HepG2 (cell line): ENCODE results near the gene LBR. TPM values are rescaled to one million over a fixed set of nuclear protein-coding genes. Genes with fewer than 3 reads are reported as not detected.

ENCODE experiments used
- ARHGAP35 ChIP-seq: sonication (generic); formaldehyde crosslinking; IDR thresholded peaks from 2 replicates; pipeline ENCODE4 v1.9.0; 2022; ENCODE audit warnings: mild to moderate bottlenecking, inconsistent platforms, moderate library complexity, missing genetic modification reagents, borderline replicate concordance
- CBFB ChIP-seq: sonication (generic); formaldehyde crosslinking; IDR thresholded peaks from 2 replicates; pipeline ENCODE4 v1.4.0; 2020; ENCODE audit warnings: missing genetic modification reagents
- CREM ChIP-seq, 2 experiments: sonication (generic) in 1 of 2; formaldehyde crosslinking in 1 of 2; IDR thresholded peaks; 2 replicates each; pipeline versions ENCODE4 v1.4.0 to v1.6.1; 2016 to 2020; ENCODE audit warnings: antibody characterized with exemption in 1 of 2, mild to moderate bottlenecking in 1 of 2, missing genetic modification reagents in 1 of 2
- DBP ChIP-seq: sonication (generic); formaldehyde crosslinking; IDR thresholded peaks from 2 replicates; pipeline ENCODE4 v1.4.0; 2020; ENCODE audit warnings: missing genetic modification reagents; ENCODE audit errors: not compliant biosample characterization
- HIC2 ChIP-seq: sonication (generic); formaldehyde crosslinking; IDR thresholded peaks from 2 replicates; pipeline ENCODE4 v1.9.0; 2022; ENCODE audit warnings: low read depth, missing genetic modification reagents
- JUND ChIP-seq: sonication (generic); formaldehyde crosslinking; IDR thresholded peaks from 2 replicates; pipeline ENCODE4 v1.8.0; 2022; ENCODE audit warnings: mild to moderate bottlenecking, missing genetic modification reagents
- MBNL3 ChIP-seq: fragments of 250-450 bp; sonication (Bioruptor Pico); conservative IDR thresholded peaks from 2 replicates; pipeline ENCODE4 v1.8.0; 2022; ENCODE audit warnings: mild to moderate bottlenecking, inconsistent platforms
- ZBTB42 ChIP-seq: sonication (generic); formaldehyde crosslinking; IDR thresholded peaks from 2 replicates; pipeline ENCODE4 v1.5.0; 2020; ENCODE audit warnings: mild to moderate bottlenecking, missing genetic modification reagents
- ZMAT3 ChIP-seq: sonication (generic); formaldehyde crosslinking; conservative IDR thresholded peaks from 2 replicates; pipeline ENCODE4 v1.7.0; 2021; ENCODE audit warnings: missing genetic modification reagents
- ZNF124 ChIP-seq: sonication (generic); formaldehyde crosslinking; IDR thresholded peaks from 2 replicates; pipeline ENCODE4 v1.4.0; 2020; ENCODE audit warnings: missing genetic modification reagents
- ZNF674 ChIP-seq: sonication (generic); formaldehyde crosslinking; IDR thresholded peaks from 2 replicates; pipeline ENCODE4 v1.5.0; 2020; ENCODE audit warnings: low read depth, mild to moderate bottlenecking, missing genetic modification reagents
- ZNF747 ChIP-seq: sonication (generic); formaldehyde crosslinking; IDR thresholded peaks from 2 replicates; pipeline ENCODE4 v1.8.1; 2023; ENCODE audit warnings: missing genetic modification reagents, mild to moderate bottlenecking, borderline replicate concordance
- ZNF772 ChIP-seq: sonication (generic); formaldehyde crosslinking; IDR thresholded peaks from 2 replicates; pipeline ENCODE4 v1.5.0; 2020; ENCODE audit warnings: mild to moderate bottlenecking, missing genetic modification reagents
- polyA plus RNA-seq, 8 experiments: library from polyadenylated mRNA; depleted of rRNA in 3 of 8; stranded (reverse) in 7 of 8; unstranded in 1 of 8; fragments of >200 nt; fragmentation: Illumina TruSeq in 4 of 8; extraction: Trizol in 4 of 8; gene quantifications; 2 replicates each; pipeline versions ENCODE4 v1.2.1 to v1.2.3, GENCODE V29; 2011 to 2016; ENCODE audit warnings: low read depth in 4 of 8, missing spikeins in 1 of 8, mixed read lengths in 1 of 8; ENCODE audit not compliant: insufficient read depth in 1 of 8
- total RNA-seq, 5 experiments: library from RNA; depleted of rRNA; stranded (reverse); fragments of >200 nt; fragmentation: Illumina TruSeq; extraction: Trizol; gene quantifications; 2 replicates each; pipeline ENCODE4 v1.2.3, GENCODE V29; 2016; ENCODE audit warnings: low read depth in 1 of 5
- TF ChIP-seq, protein P1 (sequence below): sonication (generic); formaldehyde crosslinking; IDR thresholded peaks from 2 replicates; pipeline ENCODE4 v1.4.0; 2020; ENCODE audit warnings: missing genetic modification reagents, mild to moderate bottlenecking, borderline replicate concordance
- TF ChIP-seq, protein P2 (sequence below): IDR thresholded peaks from 2 replicates; pipeline ENCODE4 v1.6.1; 2016; ENCODE audit warnings: low read depth, missing genetic modification reagents, missing compliant biosample characterization
- TF ChIP-seq, protein P3 (sequence below): sonication (generic); formaldehyde crosslinking; IDR thresholded peaks from 2 replicates; pipeline ENCODE4 v1.5.0; 2020; ENCODE audit warnings: missing genetic modification reagents

The LBR gene
- total and polyA plus RNA-seq, 2 of the 13 experiments (the other 11 are each of a cell fraction or from before 2014, with no cell fraction given) = 38.9 to 76.7 TPM

- TF ChIP-seq HIC2 (CRISPR knock-in tag) (no peak), MBNL3 (CRISPR knock-in tag) (no peak), DBP (CRISPR knock-in tag) (no peak), ARHGAP35 (CRISPR knock-in tag) (no peak), ZBTB42 (CRISPR knock-in tag) (no peak), ZNF124 (CRISPR knock-in tag) (no peak), CREM (IDR thresholded peaks at IDR 0.05) (0 out of 2 replicates have a peak, but pooled peaks have one; percentile 25), CREM (CRISPR knock-in tag; IDR thresholded peaks at IDR 0.05) (no peak), CBFB (CRISPR knock-in tag) (no peak), ZNF674 (CRISPR knock-in tag) (no peak), ZMAT3 (CRISPR knock-in tag) (no peak), ZNF747 (0 out of 2 replicates have a peak, but pooled peaks have one; percentile 19), ZNF772 (CRISPR knock-in tag) (peak; percentile 78; the same call in 1 of the 2 replicates), JUND (CRISPR knock-in tag) (no peak)
- TF ChIP-seq, protein P1, sequence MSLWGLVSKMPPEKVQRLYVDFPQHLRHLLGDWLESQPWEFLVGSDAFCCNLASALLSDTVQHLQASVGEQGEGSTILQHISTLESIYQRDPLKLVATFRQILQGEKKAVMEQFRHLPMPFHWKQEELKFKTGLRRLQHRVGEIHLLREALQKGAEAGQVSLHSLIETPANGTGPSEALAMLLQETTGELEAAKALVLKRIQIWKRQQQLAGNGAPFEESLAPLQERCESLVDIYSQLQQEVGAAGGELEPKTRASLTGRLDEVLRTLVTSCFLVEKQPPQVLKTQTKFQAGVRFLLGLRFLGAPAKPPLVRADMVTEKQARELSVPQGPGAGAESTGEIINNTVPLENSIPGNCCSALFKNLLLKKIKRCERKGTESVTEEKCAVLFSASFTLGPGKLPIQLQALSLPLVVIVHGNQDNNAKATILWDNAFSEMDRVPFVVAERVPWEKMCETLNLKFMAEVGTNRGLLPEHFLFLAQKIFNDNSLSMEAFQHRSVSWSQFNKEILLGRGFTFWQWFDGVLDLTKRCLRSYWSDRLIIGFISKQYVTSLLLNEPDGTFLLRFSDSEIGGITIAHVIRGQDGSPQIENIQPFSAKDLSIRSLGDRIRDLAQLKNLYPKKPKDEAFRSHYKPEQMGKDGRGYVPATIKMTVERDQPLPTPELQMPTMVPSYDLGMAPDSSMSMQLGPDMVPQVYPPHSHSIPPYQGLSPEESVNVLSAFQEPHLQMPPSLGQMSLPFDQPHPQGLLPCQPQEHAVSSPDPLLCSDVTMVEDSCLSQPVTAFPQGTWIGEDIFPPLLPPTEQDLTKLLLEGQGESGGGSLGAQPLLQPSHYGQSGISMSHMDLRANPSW (CRISPR knock-in tag) = 0 out of 2 replicates have a peak, but pooled peaks have one; percentile 28
- TF ChIP-seq, protein P2, sequence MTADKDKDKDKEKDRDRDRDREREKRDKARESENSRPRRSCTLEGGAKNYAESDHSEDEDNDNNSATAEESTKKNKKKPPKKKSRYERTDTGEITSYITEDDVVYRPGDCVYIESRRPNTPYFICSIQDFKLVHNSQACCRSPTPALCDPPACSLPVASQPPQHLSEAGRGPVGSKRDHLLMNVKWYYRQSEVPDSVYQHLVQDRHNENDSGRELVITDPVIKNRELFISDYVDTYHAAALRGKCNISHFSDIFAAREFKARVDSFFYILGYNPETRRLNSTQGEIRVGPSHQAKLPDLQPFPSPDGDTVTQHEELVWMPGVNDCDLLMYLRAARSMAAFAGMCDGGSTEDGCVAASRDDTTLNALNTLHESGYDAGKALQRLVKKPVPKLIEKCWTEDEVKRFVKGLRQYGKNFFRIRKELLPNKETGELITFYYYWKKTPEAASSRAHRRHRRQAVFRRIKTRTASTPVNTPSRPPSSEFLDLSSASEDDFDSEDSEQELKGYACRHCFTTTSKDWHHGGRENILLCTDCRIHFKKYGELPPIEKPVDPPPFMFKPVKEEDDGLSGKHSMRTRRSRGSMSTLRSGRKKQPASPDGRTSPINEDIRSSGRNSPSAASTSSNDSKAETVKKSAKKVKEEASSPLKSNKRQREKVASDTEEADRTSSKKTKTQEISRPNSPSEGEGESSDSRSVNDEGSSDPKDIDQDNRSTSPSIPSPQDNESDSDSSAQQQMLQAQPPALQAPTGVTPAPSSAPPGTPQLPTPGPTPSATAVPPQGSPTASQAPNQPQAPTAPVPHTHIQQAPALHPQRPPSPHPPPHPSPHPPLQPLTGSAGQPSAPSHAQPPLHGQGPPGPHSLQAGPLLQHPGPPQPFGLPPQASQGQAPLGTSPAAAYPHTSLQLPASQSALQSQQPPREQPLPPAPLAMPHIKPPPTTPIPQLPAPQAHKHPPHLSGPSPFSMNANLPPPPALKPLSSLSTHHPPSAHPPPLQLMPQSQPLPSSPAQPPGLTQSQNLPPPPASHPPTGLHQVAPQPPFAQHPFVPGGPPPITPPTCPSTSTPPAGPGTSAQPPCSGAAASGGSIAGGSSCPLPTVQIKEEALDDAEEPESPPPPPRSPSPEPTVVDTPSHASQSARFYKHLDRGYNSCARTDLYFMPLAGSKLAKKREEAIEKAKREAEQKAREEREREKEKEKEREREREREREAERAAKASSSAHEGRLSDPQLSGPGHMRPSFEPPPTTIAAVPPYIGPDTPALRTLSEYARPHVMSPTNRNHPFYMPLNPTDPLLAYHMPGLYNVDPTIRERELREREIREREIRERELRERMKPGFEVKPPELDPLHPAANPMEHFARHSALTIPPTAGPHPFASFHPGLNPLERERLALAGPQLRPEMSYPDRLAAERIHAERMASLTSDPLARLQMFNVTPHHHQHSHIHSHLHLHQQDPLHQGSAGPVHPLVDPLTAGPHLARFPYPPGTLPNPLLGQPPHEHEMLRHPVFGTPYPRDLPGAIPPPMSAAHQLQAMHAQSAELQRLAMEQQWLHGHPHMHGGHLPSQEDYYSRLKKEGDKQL (CRISPR knock-in tag) = no peak
- TF ChIP-seq, protein P3, sequence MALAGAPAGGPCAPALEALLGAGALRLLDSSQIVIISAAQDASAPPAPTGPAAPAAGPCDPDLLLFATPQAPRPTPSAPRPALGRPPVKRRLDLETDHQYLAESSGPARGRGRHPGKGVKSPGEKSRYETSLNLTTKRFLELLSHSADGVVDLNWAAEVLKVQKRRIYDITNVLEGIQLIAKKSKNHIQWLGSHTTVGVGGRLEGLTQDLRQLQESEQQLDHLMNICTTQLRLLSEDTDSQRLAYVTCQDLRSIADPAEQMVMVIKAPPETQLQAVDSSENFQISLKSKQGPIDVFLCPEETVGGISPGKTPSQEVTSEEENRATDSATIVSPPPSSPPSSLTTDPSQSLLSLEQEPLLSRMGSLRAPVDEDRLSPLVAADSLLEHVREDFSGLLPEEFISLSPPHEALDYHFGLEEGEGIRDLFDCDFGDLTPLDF (CRISPR knock-in tag) = peak; percentile 67
Observed at GRCh38 chr1:225428068-225428880, 436 bp upstream of the LBR start (continued).
